Measurements from ENCODE around the gene SREBF1.

SREBF1 gene

GRCh38 chr17:17837966-17838962 lies 1.5 kb upstream of the SREBF1 start:
- peak overlapping the region; percentile 19; the same call in 1 of the 2 replicates for H3K4me3 ChIP-seq (ENCODE audit: low read depth, low read length)
- H3K27me3 ChIP-seq (ENCODE audit: control insufficient read depth, insufficient read depth, low read length): no peaks in the 10 kb centered on the region; the same call in 1 of the 2 replicates
- H3K9me3 ChIP-seq (ENCODE audit: control insufficient read depth, insufficient read depth, low read depth, low read length): no peaks in the 10 kb centered on the region
- H3K9ac ChIP-seq (ENCODE audit: low read length): peak overlapping the region; percentile 95
- peaks cover 55% of the 10 kb centered on the region for H3K4me1 ChIP-seq (ENCODE audit: control insufficient read depth, insufficient read depth, low read length)
- peak overlapping the region; percentile 94; the same call in 1 of the 2 replicates for H3K27ac ChIP-seq (ENCODE audit: low read depth, low read length)
- no peaks in the 10 kb centered on the region for H3K36me3 ChIP-seq (ENCODE audit: control insufficient read depth, insufficient read depth, low read length)

GRCh38 chr17:17837380-17837821 lies 615 bp upstream of the SREBF1 start:
- Histone ChIP-seq H3K9me3 (ENCODE audit: control insufficient read depth, insufficient read depth, low read depth, low read length) (no peaks in the 10 kb centered on the region), H3K36me3 (ENCODE audit: control insufficient read depth, insufficient read depth, low read length) (no peaks in the 10 kb centered on the region), H3K27ac (ENCODE audit: low read depth, low read length) (peak overlapping the region; percentile 94), H3K4me1 (ENCODE audit: control insufficient read depth, insufficient read depth, low read length) (peaks cover 55% of the 10 kb centered on the region), H3K4me3 (ENCODE audit: low read depth, low read length) (peak overlapping the region; percentile 93), H3K27me3 (ENCODE audit: control insufficient read depth, insufficient read depth, low read length) (no peaks in the 10 kb centered on the region; the same call in 1 of the 2 replicates), H3K9ac (ENCODE audit: low read length) (peak overlapping the region; percentile 95)

- Histone ChIP-seq H3K4me3 (ENCODE audit: low read depth, low read length) (peak overlapping the region; percentile 93), H3K9ac (ENCODE audit: low read length) (peak overlapping the region; percentile 95), H3K36me3 (ENCODE audit: control insufficient read depth, insufficient read depth, low read length) (peaks cover 5% of the 10 kb centered on the region), H3K4me1 (ENCODE audit: control insufficient read depth, insufficient read depth, low read length) (peaks cover 46% of the 10 kb centered on the region), H3K27ac (ENCODE audit: low read depth, low read length) (peak overlapping the region; percentile 94), H3K27me3 (ENCODE audit: control insufficient read depth, insufficient read depth, low read length) (no peaks in the 10 kb centered on the region; the same call in 1 of the 2 replicates), H3K9me3 (ENCODE audit: control insufficient read depth, insufficient read depth, low read depth, low read length) (no peaks in the 10 kb centered on the region)
Measured at GRCh38 chr17:17836250-17836817, 452 bp downstream of the SREBF1 start.

- peaks cover 6% of the 10 kb centered on the region for H3K36me3 ChIP-seq (ENCODE audit: control insufficient read depth, insufficient read depth, low read length)
- peak overlapping the region; percentile 93 for H3K4me3 ChIP-seq (ENCODE audit: low read depth, low read length)
- H3K27ac ChIP-seq (ENCODE audit: low read depth, low read length): no peak overlapping the region; the same call in 1 of the 2 replicates
- H3K9me3 ChIP-seq (ENCODE audit: control insufficient read depth, insufficient read depth, low read depth, low read length): no peaks in the 10 kb centered on the region
- H3K4me1 ChIP-seq (ENCODE audit: control insufficient read depth, insufficient read depth, low read length): peaks cover 41% of the 10 kb centered on the region
- peak overlapping the region; percentile 95 for H3K9ac ChIP-seq (ENCODE audit: low read length)
- no peaks in the 10 kb centered on the region; the same call in 1 of the 2 replicates for H3K27me3 ChIP-seq (ENCODE audit: control insufficient read depth, insufficient read depth, low read length)
Measured at GRCh38 chr17:17835415-17836249, 1.2 kb downstream of the SREBF1 start.

GRCh38 chr17:17834974-17835373 lies 1.8 kb downstream of the SREBF1 start:
- no peaks in the 10 kb centered on the region; the same call in 1 of the 2 replicates for H3K27me3 ChIP-seq (ENCODE audit: control insufficient read depth, insufficient read depth, low read length)
- H3K36me3 ChIP-seq (ENCODE audit: control insufficient read depth, insufficient read depth, low read length): peaks cover 6% of the 10 kb centered on the region
- H3K9ac ChIP-seq (ENCODE audit: low read length): no peak overlapping the region
- no peaks in the 10 kb centered on the region for H3K9me3 ChIP-seq (ENCODE audit: control insufficient read depth, insufficient read depth, low read depth, low read length)
- no peak overlapping the region for H3K27ac ChIP-seq (ENCODE audit: low read depth, low read length)
- H3K4me1 ChIP-seq (ENCODE audit: control insufficient read depth, insufficient read depth, low read length): peaks cover 42% of the 10 kb centered on the region
- no peak overlapping the region for H3K4me3 ChIP-seq (ENCODE audit: low read depth, low read length)

GRCh38 chr17:17833658-17834357 lies 3.0 kb downstream of the SREBF1 start:
- Histone ChIP-seq H3K27me3 (ENCODE audit: control insufficient read depth, insufficient read depth, low read length) (no peaks in the 10 kb centered on the region; the same call in 1 of the 2 replicates), H3K27ac (ENCODE audit: low read depth, low read length) (no peak overlapping the region), H3K36me3 (ENCODE audit: control insufficient read depth, insufficient read depth, low read length) (peaks cover 6% of the 10 kb centered on the region), H3K4me3 (ENCODE audit: low read depth, low read length) (no peak overlapping the region), H3K4me1 (ENCODE audit: control insufficient read depth, insufficient read depth, low read length) (peaks cover 31% of the 10 kb centered on the region), H3K9me3 (ENCODE audit: control insufficient read depth, insufficient read depth, low read depth, low read length) (no peaks in the 10 kb centered on the region), H3K9ac (ENCODE audit: low read length) (no peak overlapping the region)

GRCh38 chr17:17832032-17832363 lies 4.8 kb downstream of the SREBF1 start:
- peaks cover 15% of the 10 kb centered on the region for H3K4me1 ChIP-seq (ENCODE audit: control insufficient read depth, insufficient read depth, low read length)
- H3K27ac ChIP-seq (ENCODE audit: low read depth, low read length): no peak overlapping the region
- H3K36me3 ChIP-seq (ENCODE audit: control insufficient read depth, insufficient read depth, low read length): peaks cover 6% of the 10 kb centered on the region
- H3K4me3 ChIP-seq (ENCODE audit: low read depth, low read length): no peak overlapping the region
- no peak overlapping the region for H3K9ac ChIP-seq (ENCODE audit: low read length)
- no peaks in the 10 kb centered on the region; the same call in 1 of the 2 replicates for H3K27me3 ChIP-seq (ENCODE audit: control insufficient read depth, insufficient read depth, low read length)
- H3K9me3 ChIP-seq (ENCODE audit: control insufficient read depth, insufficient read depth, low read depth, low read length): no peaks in the 10 kb centered on the region

- H3K36me3 ChIP-seq (ENCODE audit: control insufficient read depth, insufficient read depth, low read length): peaks cover 6% of the 10 kb centered on the region
- no peak overlapping the region for H3K27ac ChIP-seq (ENCODE audit: low read depth, low read length)
- H3K9me3 ChIP-seq (ENCODE audit: control insufficient read depth, insufficient read depth, low read depth, low read length): no peaks in the 10 kb centered on the region
- H3K27me3 ChIP-seq (ENCODE audit: control insufficient read depth, insufficient read depth, low read length): no peaks in the 10 kb centered on the region; the same call in 1 of the 2 replicates
- H3K4me3 ChIP-seq (ENCODE audit: low read depth, low read length): no peak overlapping the region
- peaks cover 16% of the 10 kb centered on the region for H3K4me1 ChIP-seq (ENCODE audit: control insufficient read depth, insufficient read depth, low read length)
- no peak overlapping the region for H3K9ac ChIP-seq (ENCODE audit: low read length)
Measured at GRCh38 chr17:17831208-17832031, 5.4 kb downstream of the SREBF1 start.

GRCh38 chr17:17830740-17831207 lies 6.0 kb downstream of the SREBF1 start:
- H3K4me1 ChIP-seq (ENCODE audit: control insufficient read depth, insufficient read depth, low read length): peaks cover 17% of the 10 kb centered on the region
- no peak overlapping the region for H3K27ac ChIP-seq (ENCODE audit: low read depth, low read length)
- no peak overlapping the region for H3K9ac ChIP-seq (ENCODE audit: low read length)
- H3K27me3 ChIP-seq (ENCODE audit: control insufficient read depth, insufficient read depth, low read length): no peaks in the 10 kb centered on the region; the same call in 1 of the 2 replicates
- peaks cover 6% of the 10 kb centered on the region for H3K36me3 ChIP-seq (ENCODE audit: control insufficient read depth, insufficient read depth, low read length)
- H3K4me3 ChIP-seq (ENCODE audit: low read depth, low read length): no peak overlapping the region
- no peaks in the 10 kb centered on the region for H3K9me3 ChIP-seq (ENCODE audit: control insufficient read depth, insufficient read depth, low read depth, low read length)
